HepG2 (cell line): ENCODE measurements around the gene EVC. TPM values are rescaled to one million over a fixed set of nuclear protein-coding genes. Genes with fewer than 3 reads are reported as not detected.

Experiments used
- ATAC-seq: fragments of 200-7000 bp; cut with Tn5 transposase; 3 replicates; pipeline ENCODE4 v1.9.1; 2020; ENCODE audit warnings: mild to moderate bottlenecking, moderate library complexity
- BruUV-seq: library from RNA; stranded (reverse); fragments of 400-500 nt; replicated peaks from 2 replicates; lab custom pipeline; 2021; lab: Mats Ljungman, UMichigan
- CTCF ChIA-PET: fragments of 300-600 bp; formaldehyde crosslinking; extraction: SDS; loops from one replicate; lab custom pipeline; 2021; ENCODE audit warnings: low total read pairs, inconsistent platforms, low intra/inter-chr PET ratio; lab: Yijun Ruan, JAX
- POLR2A ChIA-PET: fragments of 350-600 bp; sonication (Branson Sonifier 250); formaldehyde crosslinking; loops from one replicate; lab custom pipeline; 2020; ENCODE audit warnings: antibody characterized with exemption, inconsistent platforms; lab: Yijun Ruan, JAX
- DNase-seq: peaks from one replicate; pipeline ENCODE4 v3.0.0-alpha.2; 2015; ENCODE audit warnings: low spot score
- FAIRE-seq: peaks from 3 replicates; lab custom pipeline; 2011; peaks lifted over from hg19 to GRCh38; lab: Jason Lieb, UNC
- H2AFZ ChIP-seq: one replicate; pipeline ENCODE4 v1.6.1; 2011; ENCODE audit warnings: low read length, inconsistent platforms
- H3K27ac ChIP-seq: fragments of 300-600 bp; 3 replicates; pipeline ENCODE4 v1.8.0; 2011; ENCODE audit warnings: mixed run types, mild to moderate bottlenecking, mixed read lengths, low read length, inconsistent platforms; ENCODE audit not compliant: insufficient read depth; ENCODE audit errors: extremely low read length
- H3K27me3 ChIP-seq, 2 experiments: fragments of 200-600 bp in 1 of 2; 2 replicates in 1 of 2; 3 replicates in 1 of 2; pipeline versions ENCODE4 v1.6.0 to v1.8.0; 2011; ENCODE audit warnings: low read length in 2 of 2, mild to moderate bottlenecking in 2 of 2, moderate library complexity in 2 of 2, inconsistent platforms in 1 of 2; ENCODE audit not compliant: insufficient read depth in 2 of 2, control insufficient read depth in 1 of 2
- H3K36me3 ChIP-seq, 2 experiments: fragments of 200-600 bp in 1 of 2; replicated peaks in 1 of 2; 2 replicates in 1 of 2; 3 replicates in 1 of 2; pipeline versions ENCODE4 v1.5.1 to v1.8.0; 2011; ENCODE audit warnings: low read length in 2 of 2, inconsistent platforms in 1 of 2; ENCODE audit not compliant: insufficient read depth in 2 of 2, control insufficient read depth in 1 of 2
- H3K4me1 ChIP-seq: 2 replicates; pipeline ENCODE4 v1.5.1; 2012; ENCODE audit warnings: low read length, inconsistent platforms; ENCODE audit not compliant: insufficient read depth
- H3K4me2 ChIP-seq: 2 replicates; pipeline ENCODE4 v1.6.0; 2011; ENCODE audit warnings: low read depth, low read length, inconsistent platforms
- H3K4me3 ChIP-seq, 3 experiments: fragments of 200-600 bp in 1 of 3; sonication (generic), shearing (Covaris generic) in 1 of 3; replicated peaks in 1 of 3; 2 replicates each; pipeline ENCODE4 v1.5.1; 2011 to 2016; ENCODE audit warnings: low read length in 3 of 3, inconsistent platforms in 2 of 3, low read depth in 2 of 3, mild to moderate bottlenecking in 2 of 3, control low read depth in 1 of 3, mixed read lengths in 1 of 3; ENCODE audit not compliant: insufficient read depth in 1 of 3
- H3K79me2 ChIP-seq: one replicate; pipeline ENCODE4 v1.6.1; 2011; ENCODE audit warnings: low read length, inconsistent platforms; ENCODE audit not compliant: insufficient read depth
- H3K9ac ChIP-seq: 2 replicates; pipeline ENCODE4 v1.6.0; 2011; ENCODE audit warnings: mild to moderate bottlenecking, low read depth, low read length, inconsistent platforms; ENCODE audit not compliant: insufficient read depth
- H3K9me3 ChIP-seq: 2 replicates; pipeline ENCODE4 v1.5.1; 2012; ENCODE audit warnings: mild to moderate bottlenecking, low read length
- H4K20me1 ChIP-seq: 2 replicates; pipeline ENCODE4 v1.6.0; 2011; ENCODE audit warnings: inconsistent platforms, mild to moderate bottlenecking, low read length, moderate library complexity; ENCODE audit not compliant: insufficient read depth
- ATRX ChIP-seq: sonication (generic); formaldehyde crosslinking; IDR thresholded peaks from 2 replicates; pipeline ENCODE4 v1.4.0; 2020; ENCODE audit warnings: missing genetic modification reagents, borderline replicate concordance
- CHCHD3 ChIP-seq: sonication (generic); formaldehyde crosslinking; IDR thresholded peaks from 2 replicates; pipeline ENCODE4 v1.8.0; 2022; ENCODE audit warnings: mild to moderate bottlenecking, missing genetic modification reagents, moderate library complexity
- ESRRA ChIP-seq: sonication (generic); formaldehyde crosslinking; IDR thresholded peaks from 2 replicates; pipeline ENCODE4 v1.5.1; 2020; ENCODE audit warnings: mild to moderate bottlenecking, low read depth, missing genetic modification reagents
- KDM3A ChIP-seq: IDR thresholded peaks from 2 replicates; pipeline ENCODE4 v1.6.1; 2018; ENCODE audit warnings: low read depth, missing compliant biosample characterization
- KLF6 ChIP-seq: IDR thresholded peaks from 2 replicates; pipeline ENCODE4 v1.8.0; 2016; ENCODE audit warnings: missing biosample characterization, missing genetic modification reagents
- MED1 ChIP-seq: sonication (generic); formaldehyde crosslinking; IDR thresholded peaks from 2 replicates; pipeline ENCODE4 v1.4.0; 2020; ENCODE audit warnings: missing genetic modification reagents
- NFIC ChIP-seq: IDR thresholded peaks from 2 replicates; pipeline ENCODE4 v1.6.1; 2012; ENCODE audit warnings: mild to moderate bottlenecking, low read length, inconsistent platforms
- PHF5A ChIP-seq: IDR thresholded peaks from one replicate; pipeline ENCODE4 v1.6.1; 2018; ENCODE audit warnings: low read depth, missing genetic modification reagents; ENCODE audit not compliant: unreplicated experiment
- ZNF180 ChIP-seq: sonication (generic); formaldehyde crosslinking; IDR thresholded peaks from 2 replicates; pipeline ENCODE4 v1.4.0; 2020; ENCODE audit warnings: low read depth, missing genetic modification reagents, borderline replicate concordance
- ZNF354B ChIP-seq: sonication (generic); formaldehyde crosslinking; IDR thresholded peaks from 2 replicates; pipeline ENCODE4 v1.8.0; 2022; ENCODE audit warnings: mild to moderate bottlenecking, missing genetic modification reagents
- ZNF431 ChIP-seq: sonication (generic); formaldehyde crosslinking; IDR thresholded peaks from 2 replicates; pipeline ENCODE4 v1.9.0; 2022; ENCODE audit warnings: missing genetic modification reagents, low read depth, mild to moderate bottlenecking, borderline replicate concordance
- ZNF564 ChIP-seq: sonication (generic); formaldehyde crosslinking; IDR thresholded peaks from 2 replicates; pipeline ENCODE4 v1.8.1; 2023; ENCODE audit warnings: mild to moderate bottlenecking, missing genetic modification reagents
- ZNF83 ChIP-seq: sonication (generic); formaldehyde crosslinking; IDR thresholded peaks from 2 replicates; pipeline ENCODE4 v1.4.0; 2020; ENCODE audit warnings: missing genetic modification reagents, mild to moderate bottlenecking, borderline replicate concordance
- WGBS: methylation state at CpG from one replicate; pipeline ENCODE4 v1.1.6; 2017; ENCODE audit warnings: low lambda C conversion rate; 5-methylcytosine and 5-hydroxymethylcytosine counted together
- in situ Hi-C: cut with HindIII; loops from 2 replicates; pipeline ENCODE4 v1.10.0; 2017; ENCODE audit warnings: low pct_unique_long_range_greater_than_20kb; ENCODE audit not compliant: extremely low pct_ligation_motif_present
- intact Hi-C: fragments of 100-400 bp; cut with micrococcal nuclease; formaldehyde crosslinking; loops from one replicate; pipeline ENCODE4 v1.10.0; 2022; ENCODE audit not compliant: unreplicated experiment
- polyA plus RNA-seq, 8 experiments: library from polyadenylated mRNA; depleted of rRNA in 3 of 8; stranded (reverse) in 7 of 8; unstranded in 1 of 8; fragments of >200 nt; fragmentation: Illumina TruSeq in 4 of 8; extraction: Trizol in 4 of 8; gene quantifications; 2 replicates each; pipeline versions ENCODE4 v1.2.1 to v1.2.3, GENCODE V29; 2011 to 2016; ENCODE audit warnings: low read depth in 4 of 8, missing spikeins in 1 of 8, mixed read lengths in 1 of 8; ENCODE audit not compliant: insufficient read depth in 1 of 8
- total RNA-seq, 5 experiments: library from RNA; depleted of rRNA; stranded (reverse); fragments of >200 nt; fragmentation: Illumina TruSeq; extraction: Trizol; gene quantifications; 2 replicates each; pipeline ENCODE4 v1.2.3, GENCODE V29; 2016; ENCODE audit warnings: low read depth in 1 of 5
- TF ChIP-seq, protein P1 (sequence below): sonication (generic); formaldehyde crosslinking; IDR thresholded peaks from 2 replicates; pipeline ENCODE4 v1.4.0; 2020; ENCODE audit warnings: missing genetic modification reagents
- TF ChIP-seq, protein P2 (sequence below): sonication (generic); formaldehyde crosslinking; IDR thresholded peaks from 2 replicates; pipeline ENCODE4 v1.9.0; 2021; ENCODE audit warnings: missing genetic modification reagents, borderline replicate concordance

Gene EVC
- total and polyA plus RNA-seq, 2 of the 13 experiments (the other 11 are each of a cell fraction or from before 2014, with no cell fraction given), result 3.1 to 4.9 TPM

DNA sequence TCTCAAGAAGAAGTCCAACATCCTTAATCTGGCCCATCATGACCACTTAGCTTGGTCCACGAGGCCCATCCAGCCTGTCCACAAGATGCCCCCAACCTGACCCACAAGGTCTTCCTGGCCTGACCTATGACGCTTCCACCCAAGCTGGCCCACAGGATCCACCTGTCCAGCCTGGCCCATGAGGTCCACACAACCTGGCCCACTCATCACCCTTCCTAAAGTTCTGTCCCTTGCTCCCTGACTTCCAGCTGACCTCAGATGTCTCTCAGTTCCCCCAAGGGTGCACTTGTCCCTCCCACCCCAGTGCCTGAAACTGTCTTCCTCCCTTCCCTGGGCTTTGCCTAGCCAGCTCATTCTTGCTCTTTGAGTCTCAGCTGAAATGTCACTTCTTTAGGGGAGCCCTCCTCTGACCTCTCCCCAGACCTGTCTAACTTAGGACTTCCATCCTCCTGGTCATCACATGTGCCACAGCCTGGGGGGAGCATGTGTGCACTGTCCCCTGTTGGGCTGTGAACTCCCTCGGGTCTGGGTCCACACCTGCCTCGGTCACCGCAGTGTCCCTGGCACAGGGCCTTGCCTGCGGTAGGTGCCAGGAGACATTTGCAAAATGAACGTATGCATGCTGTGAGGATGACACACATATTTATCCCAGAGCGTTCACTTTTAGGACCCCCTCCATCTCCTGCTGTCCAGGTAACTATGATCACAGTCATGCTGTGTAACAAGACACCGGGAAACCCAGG is 61.7 kb downstream of the EVC start:
- POLR2A ChIA-PET, result no interaction called here
- H3K79me2 ChIP-seq, result no peaks in the 10 kb centered on the region
- no peak overlapping the region for H3K4me3 ChIP-seq
- no peaks in the 10 kb centered on the region for H3K27me3 ChIP-seq
- ATAC-seq (no peak), FAIRE-seq (no peak), DNase-seq (no peak)
- no TSS peak for BruUV-seq
- H3K4me2 ChIP-seq, result no peak overlapping the region
- CTCF ChIA-PET, result no interaction called here
- H4K20me1 ChIP-seq, result no peaks in the 10 kb centered on the region
- no peak for TF ChIP-seq ZNF354B (CRISPR knock-in tag)
- in situ Hi-C loops, result no loop called here
- no peak overlapping the region for H3K27ac ChIP-seq
- H3K9me3 ChIP-seq, result peaks cover 29% of the 10 kb centered on the region
- intact Hi-C loops, result no loop called here
- H3K4me1 ChIP-seq, result no peaks in the 10 kb centered on the region
- H3K36me3 ChIP-seq, result peaks cover 0 to 10% of the 10 kb centered on the region in 2 experiments; a peak in 1 of 5 replicates
- 98% methylated on average over 6 of the region's 9 CpGs for WGBS
- no peak overlapping the region for H3K9ac ChIP-seq
- H2AFZ ChIP-seq, result no peak overlapping the region

DNA sequence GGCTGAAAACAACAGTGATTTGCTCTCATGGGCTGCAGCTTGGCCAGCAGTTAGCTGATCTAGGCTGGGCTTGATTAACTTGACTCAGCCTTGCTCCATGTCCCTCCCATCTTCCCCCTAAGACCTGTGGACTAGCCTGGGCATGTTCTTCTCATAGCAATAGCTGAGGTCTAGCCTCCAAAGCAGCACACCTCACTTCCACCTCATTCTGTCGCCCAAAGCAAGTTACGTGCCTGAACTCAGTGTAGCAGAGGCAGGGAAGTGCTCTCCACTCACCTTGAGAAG is 62.2 kb downstream of the EVC start:
- DNase-seq, result no peak
- no peak overlapping the region for H3K4me3 ChIP-seq
- no peak overlapping the region for H2AFZ ChIP-seq
- H4K20me1 ChIP-seq, result no peaks in the 10 kb centered on the region
- no peaks in the 10 kb centered on the region for H3K27me3 ChIP-seq
- ChIA-PET CTCF (no interaction called here), POLR2A (no interaction called here)
- in situ Hi-C loops, result no loop called here
- no peak overlapping the region for H3K9ac ChIP-seq
- ATAC-seq, result no peak
- FAIRE-seq, result no peak
- intact Hi-C loops, result no loop called here
- BruUV-seq, result no TSS peak
- no peak overlapping the region for H3K27ac ChIP-seq
- WGBS, result 94% methylated on average over 2 of the region's 2 CpGs
- no peaks in the 10 kb centered on the region for H3K4me1 ChIP-seq
- no peak overlapping the region for H3K4me2 ChIP-seq
- peaks cover 0 to 5% of the 10 kb centered on the region in 2 experiments; a peak in 1 of 5 replicates for H3K36me3 ChIP-seq
- peaks cover 29% of the 10 kb centered on the region for H3K9me3 ChIP-seq
- H3K79me2 ChIP-seq, result no peaks in the 10 kb centered on the region
- TF ChIP-seq MED1 (CRISPR knock-in tag), result no peak
- TF ChIP-seq, protein P1, sequence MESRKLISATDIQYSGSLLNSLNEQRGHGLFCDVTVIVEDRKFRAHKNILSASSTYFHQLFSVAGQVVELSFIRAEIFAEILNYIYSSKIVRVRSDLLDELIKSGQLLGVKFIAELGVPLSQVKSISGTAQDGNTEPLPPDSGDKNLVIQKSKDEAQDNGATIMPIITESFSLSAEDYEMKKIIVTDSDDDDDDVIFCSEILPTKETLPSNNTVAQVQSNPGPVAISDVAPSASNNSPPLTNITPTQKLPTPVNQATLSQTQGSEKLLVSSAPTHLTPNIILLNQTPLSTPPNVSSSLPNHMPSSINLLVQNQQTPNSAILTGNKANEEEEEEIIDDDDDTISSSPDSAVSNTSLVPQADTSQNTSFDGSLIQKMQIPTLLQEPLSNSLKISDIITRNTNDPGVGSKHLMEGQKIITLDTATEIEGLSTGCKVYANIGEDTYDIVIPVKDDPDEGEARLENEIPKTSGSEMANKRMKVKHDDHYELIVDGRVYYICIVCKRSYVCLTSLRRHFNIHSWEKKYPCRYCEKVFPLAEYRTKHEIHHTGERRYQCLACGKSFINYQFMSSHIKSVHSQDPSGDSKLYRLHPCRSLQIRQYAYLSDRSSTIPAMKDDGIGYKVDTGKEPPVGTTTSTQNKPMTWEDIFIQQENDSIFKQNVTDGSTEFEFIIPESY (CRISPR knock-in tag), result no peak
- no peak for TF ChIP-seq ESRRA (CRISPR knock-in tag)
- TF ChIP-seq ZNF431, result no peak
- TF ChIP-seq PHF5A (CRISPR knock-in tag), result no peak
- TF ChIP-seq ZNF180 (CRISPR knock-in tag), result no peak
- no peak for TF ChIP-seq ZNF564 (CRISPR knock-in tag)
- no peak for TF ChIP-seq NFIC
- no peak for TF ChIP-seq ZNF83 (CRISPR knock-in tag)
- TF ChIP-seq ATRX (CRISPR knock-in tag), result no peak
- TF ChIP-seq KLF6 (CRISPR knock-in tag), result no peak
- no peak for TF ChIP-seq KDM3A (CRISPR knock-in tag)
- TF ChIP-seq, protein P2, sequence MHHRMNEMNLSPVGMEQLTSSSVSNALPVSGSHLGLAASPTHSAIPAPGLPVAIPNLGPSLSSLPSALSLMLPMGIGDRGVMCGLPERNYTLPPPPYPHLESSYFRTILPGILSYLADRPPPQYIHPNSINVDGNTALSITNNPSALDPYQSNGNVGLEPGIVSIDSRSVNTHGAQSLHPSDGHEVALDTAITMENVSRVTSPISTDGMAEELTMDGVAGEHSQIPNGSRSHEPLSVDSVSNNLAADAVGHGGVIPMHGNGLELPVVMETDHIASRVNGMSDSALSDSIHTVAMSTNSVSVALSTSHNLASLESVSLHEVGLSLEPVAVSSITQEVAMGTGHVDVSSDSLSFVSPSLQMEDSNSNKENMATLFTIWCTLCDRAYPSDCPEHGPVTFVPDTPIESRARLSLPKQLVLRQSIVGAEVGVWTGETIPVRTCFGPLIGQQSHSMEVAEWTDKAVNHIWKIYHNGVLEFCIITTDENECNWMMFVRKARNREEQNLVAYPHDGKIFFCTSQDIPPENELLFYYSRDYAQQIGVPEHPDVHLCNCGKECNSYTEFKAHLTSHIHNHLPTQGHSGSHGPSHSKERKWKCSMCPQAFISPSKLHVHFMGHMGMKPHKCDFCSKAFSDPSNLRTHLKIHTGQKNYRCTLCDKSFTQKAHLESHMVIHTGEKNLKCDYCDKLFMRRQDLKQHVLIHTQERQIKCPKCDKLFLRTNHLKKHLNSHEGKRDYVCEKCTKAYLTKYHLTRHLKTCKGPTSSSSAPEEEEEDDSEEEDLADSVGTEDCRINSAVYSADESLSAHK (CRISPR knock-in tag), result no peak
- no peak for TF ChIP-seq CHCHD3 (CRISPR knock-in tag)
